AG04449 (cell line): ENCODE data around the gene PPARA.
"Not testable (repeated sequence)": the region's sequence is repeated elsewhere in the genome, so short reads cannot be mapped to it uniquely, and the experiment has no call there.

Source experiments
- CTCF ChIA-PET: fragments of 350-600 bp; formaldehyde crosslinking; extraction: SDS; loops from one replicate; lab custom pipeline; 2021; ENCODE audit warnings: antibody characterized with exemption; lab: Yijun Ruan, JAX
- POLR2A ChIA-PET: fragments of 400-600, 350-600 bp; formaldehyde crosslinking; extraction: SDS; loops from one replicate; lab custom pipeline; 2020; ENCODE audit warnings: antibody characterized with exemption, inconsistent platforms; lab: Yijun Ruan, JAX
- DNase-seq: peaks from one replicate; pipeline ENCODE4 v3.0.0-alpha.2; 2010; ENCODE audit warnings: low read depth, low spot score
- H3K4me3 ChIP-seq: 2 replicates; pipeline ENCODE4 v1.5.1; 2011; ENCODE audit warnings: low read depth, mild to moderate bottlenecking, control low read depth, low read length
- CTCF ChIP-seq: IDR thresholded peaks from one replicate; pipeline ENCODE4 v1.5.1; 2011; ENCODE audit warnings: mild to moderate bottlenecking, moderate library complexity, low read length, control low read depth, inconsistent platforms; ENCODE audit not compliant: insufficient read depth; ENCODE audit errors: missing control alignments

Gene PPARA

GRCh38 chr22:46195487-46196165 lies 45.3 kb downstream of the PPARA start:
- CTCF ChIA-PET: no interaction called here
- POLR2A ChIA-PET: no interaction called here
- no peak overlapping the region for H3K4me3 ChIP-seq
- no peak for TF ChIP-seq CTCF
- no peak for DNase-seq

DNA sequence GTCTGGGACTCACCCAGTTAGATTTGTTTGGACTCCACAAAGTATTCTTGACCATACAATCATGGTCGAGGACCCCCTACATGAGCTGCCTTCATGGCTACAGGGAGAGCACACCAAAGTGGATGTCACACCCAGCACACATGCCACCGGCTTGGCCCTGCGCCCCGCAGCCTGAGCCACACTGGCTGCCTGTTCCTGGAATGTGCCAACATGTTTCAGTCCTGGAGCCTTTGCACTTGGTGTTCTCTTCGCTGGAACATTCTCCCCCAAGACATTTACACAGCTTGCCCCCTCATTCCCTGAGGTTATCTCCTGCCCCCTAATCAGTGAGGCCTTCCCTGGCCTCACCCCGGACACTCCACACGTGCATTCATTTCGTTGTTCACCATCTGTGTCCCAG lies 46.0 kb downstream of the PPARA start:
- POLR2A ChIA-PET: no interaction called here
- no peak overlapping the region for H3K4me3 ChIP-seq
- no peak for TF ChIP-seq CTCF
- no peak for DNase-seq
- CTCF ChIA-PET: no interaction called here

- no peak for TF ChIP-seq CTCF
- ChIA-PET CTCF (no interaction called here), POLR2A (no interaction called here)
- H3K4me3 ChIP-seq: no peak overlapping the region
- DNase-seq: no peak
These were observed 47.9 kb downstream of the PPARA start for GRCh38 chr22:46198274-46198673.

GRCh38 chr22:46198806-46199205 lies 48.5 kb downstream of the PPARA start:
- DNase-seq, POLR2A ChIA-PET, CTCF ChIA-PET, H3K4me3 ChIP-seq: not testable (repeated sequence)

DNA sequence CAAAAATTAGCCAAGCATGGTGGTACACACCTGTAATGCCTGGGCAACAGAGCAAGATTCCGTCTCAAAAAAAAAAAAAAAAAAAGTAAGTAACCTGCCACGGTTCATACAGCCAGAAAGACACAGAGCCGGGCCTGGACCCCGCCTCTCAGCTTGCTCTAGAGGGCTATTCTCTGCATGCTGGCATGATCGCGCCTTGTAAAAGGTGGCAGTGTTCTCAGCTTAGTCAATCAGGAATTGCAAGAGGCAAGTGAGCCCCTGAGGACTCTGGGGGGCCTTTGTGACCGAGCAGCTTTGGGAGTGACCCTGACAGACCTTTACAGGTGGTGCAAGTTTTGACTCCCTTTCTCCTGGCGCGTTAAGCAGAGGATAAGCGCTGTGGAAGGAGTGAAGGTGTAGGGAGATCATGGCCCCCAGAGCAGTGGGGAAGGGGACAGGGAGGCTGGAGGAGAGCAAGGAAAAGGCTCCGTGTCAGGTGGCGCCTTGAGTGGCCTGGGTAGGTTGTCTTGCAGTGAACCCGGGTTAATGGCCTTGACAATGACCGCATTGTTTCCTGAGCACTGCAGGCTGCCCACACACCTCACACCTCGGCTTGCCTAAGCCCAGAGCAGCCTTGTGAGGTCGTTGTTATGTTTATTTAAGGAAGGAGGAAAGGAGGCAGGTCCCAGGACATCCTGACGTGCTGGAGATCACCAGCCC lies 50.9 kb downstream of the PPARA start:
- CTCF ChIA-PET: no interaction called here
- TF ChIP-seq CTCF: no peak
- POLR2A ChIA-PET: no interaction called here
- no peak overlapping the region for H3K4me3 ChIP-seq
- DNase-seq: no peak

DNA sequence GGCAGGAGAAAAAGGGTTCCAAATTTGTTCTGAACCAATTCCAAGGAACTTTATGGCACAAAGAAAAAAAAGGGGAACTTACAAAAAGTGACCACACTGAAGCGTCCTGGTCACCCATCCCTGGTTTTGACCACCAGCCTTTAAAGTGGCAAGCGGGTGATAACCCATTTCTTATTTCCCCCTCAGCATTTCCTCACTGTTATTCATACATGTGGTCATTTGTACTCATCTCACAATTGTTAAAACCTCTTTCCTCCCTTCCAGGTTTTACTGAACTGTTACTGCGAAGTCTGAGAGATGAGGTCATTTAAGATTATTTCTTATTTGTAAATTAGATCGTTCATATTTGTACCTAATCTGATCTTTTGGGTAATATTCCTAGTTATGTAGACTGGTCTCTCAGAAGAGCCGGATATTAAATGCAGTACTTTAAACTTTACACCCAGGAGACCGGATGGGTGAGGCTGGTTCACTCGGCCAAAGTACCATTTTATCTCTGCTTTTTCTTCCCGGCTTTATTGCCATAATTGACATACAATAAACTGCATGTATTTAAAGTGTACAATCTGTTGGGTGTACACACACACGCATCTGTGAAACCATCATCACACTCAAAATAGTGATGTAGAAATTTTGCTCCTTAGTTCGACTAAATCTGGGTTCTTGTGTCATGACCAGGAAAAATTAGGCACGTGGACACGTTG lies 52.7 kb downstream of the PPARA start:
- DNase-seq: no peak
- H3K4me3 ChIP-seq: no peak overlapping the region
- CTCF ChIA-PET: no interaction called here
- POLR2A ChIA-PET: no interaction called here
- no peak for TF ChIP-seq CTCF
